Breast epithelium (tissue), 4 donors: ENCODE measurements around the gene CENPP. TPM values are rescaled to one million over a fixed set of nuclear protein-coding genes. Genes with fewer than 3 reads are reported as not detected.

ENCODE experiments used
- DNase-seq, 2 donors: peaks; one replicate each; pipeline ENCODE4 v3.0.0-alpha.2; 2019; ENCODE audit warnings: low spot score in 2 of 2
- H3K27ac ChIP-seq, 2 donors: fragments of 200-600 bp; sonication (generic) in 1 of 2; one replicate each; pipeline ENCODE4 v1.5.1; 2016 to 2019; ENCODE audit warnings: mild to moderate bottlenecking in 1 of 2
- H3K27me3 ChIP-seq, 2 donors: fragments of 200-600 bp; sonication (generic) in 1 of 2; one replicate each; pipeline versions ENCODE4 v1.5.1 to v1.6.0; 2017 to 2019; ENCODE audit warnings: control low read depth in 1 of 2, mild to moderate bottlenecking in 1 of 2
- H3K36me3 ChIP-seq: fragments of 200-600 bp; one replicate; pipeline ENCODE4 v1.5.1; 2019
- H3K4me1 ChIP-seq, 2 donors: fragments of 200-600 bp; sonication (generic); one replicate each; pipeline ENCODE4 v1.5.1; 2016 to 2019; ENCODE audit warnings: control low read depth in 1 of 2
- H3K4me3 ChIP-seq, 3 donors: fragments of 200-600 bp; sonication (generic); 1 replicate in 2 of 3; 2 replicates in 1 of 3; pipeline ENCODE4 v1.5.1; 2016 to 2019; ENCODE audit warnings: mild to moderate bottlenecking in 3 of 3, moderate library complexity in 2 of 3
- H3K9me3 ChIP-seq, 2 donors: fragments of 200-600 bp; sonication (generic) in 1 of 2; one replicate each; pipeline ENCODE4 v1.5.1; 2016 to 2019; ENCODE audit warnings: control low read depth in 1 of 2
- POLR2A ChIP-seq: fragments of 450-650 bp; IDR thresholded peaks from one replicate; pipeline ENCODE4 v1.6.1; 2016; ENCODE audit warnings: antibody characterized with exemption, mild to moderate bottlenecking, moderate library complexity
- POLR2AphosphoS5 ChIP-seq, 3 donors: sonication (generic); formaldehyde crosslinking; IDR thresholded peaks; one replicate each; pipeline ENCODE4 v1.6.1; 2017; ENCODE audit warnings: antibody characterized with exemption in 3 of 3
- intact Hi-C: fragments of 100-400 bp; cut with DNase I; formaldehyde crosslinking; loops from one replicate; pipeline ENCODE4 v1.15.1; 2023; ENCODE audit warnings: low total_unique reads
- total RNA-seq, 3 donors: library from RNA; depleted of rRNA; stranded (reverse); fragments of >200 nt; gene quantifications; one replicate each; pipeline ENCODE4 v1.1.0, GENCODE V29; 2016
- TF ChIP-seq, protein P1 (sequence below), 3 donors: fragments of 450-650 bp; IDR thresholded peaks; one replicate each; pipeline ENCODE4 v1.5.1; 2016 to 2017; ENCODE audit warnings: antibody characterized with exemption in 3 of 3, mild to moderate bottlenecking in 3 of 3, moderate library complexity in 3 of 3

Gene CENPP
- total RNA-seq, 3 donors from 2014 or later: 3.9 to 6.1 (median 4.5) TPM

DNA sequence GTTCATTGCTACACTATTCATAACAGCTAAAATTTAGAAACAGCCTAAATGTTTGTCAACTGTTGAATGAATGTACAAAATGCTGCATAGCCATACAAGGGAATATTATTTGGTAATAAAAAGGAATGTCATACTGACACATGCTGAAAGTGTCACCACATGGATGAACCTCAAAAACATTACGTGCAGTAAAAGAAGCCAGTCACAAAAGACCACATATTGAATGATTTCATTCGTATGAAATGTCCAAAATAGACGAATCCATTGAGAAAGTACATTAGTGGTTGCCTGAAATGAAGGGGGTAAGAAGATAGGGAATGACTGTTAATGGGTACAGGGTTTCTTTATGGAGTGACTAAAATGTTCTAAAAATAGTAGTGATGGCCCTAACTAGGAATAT, 221.6 kb downstream of the CENPP start:
- Histone ChIP-seq H3K27me3 (no peaks in the 10 kb centered on the region), H3K4me3 (no peak overlapping the region), H3K27ac (no peak overlapping the region), H3K36me3 (no peaks in the 10 kb centered on the region), H3K9me3 (no peaks in the 10 kb centered on the region), H3K4me1 (no peaks in the 10 kb centered on the region)
- intact Hi-C loops: no loop called here
- TF ChIP-seq, protein P1, sequence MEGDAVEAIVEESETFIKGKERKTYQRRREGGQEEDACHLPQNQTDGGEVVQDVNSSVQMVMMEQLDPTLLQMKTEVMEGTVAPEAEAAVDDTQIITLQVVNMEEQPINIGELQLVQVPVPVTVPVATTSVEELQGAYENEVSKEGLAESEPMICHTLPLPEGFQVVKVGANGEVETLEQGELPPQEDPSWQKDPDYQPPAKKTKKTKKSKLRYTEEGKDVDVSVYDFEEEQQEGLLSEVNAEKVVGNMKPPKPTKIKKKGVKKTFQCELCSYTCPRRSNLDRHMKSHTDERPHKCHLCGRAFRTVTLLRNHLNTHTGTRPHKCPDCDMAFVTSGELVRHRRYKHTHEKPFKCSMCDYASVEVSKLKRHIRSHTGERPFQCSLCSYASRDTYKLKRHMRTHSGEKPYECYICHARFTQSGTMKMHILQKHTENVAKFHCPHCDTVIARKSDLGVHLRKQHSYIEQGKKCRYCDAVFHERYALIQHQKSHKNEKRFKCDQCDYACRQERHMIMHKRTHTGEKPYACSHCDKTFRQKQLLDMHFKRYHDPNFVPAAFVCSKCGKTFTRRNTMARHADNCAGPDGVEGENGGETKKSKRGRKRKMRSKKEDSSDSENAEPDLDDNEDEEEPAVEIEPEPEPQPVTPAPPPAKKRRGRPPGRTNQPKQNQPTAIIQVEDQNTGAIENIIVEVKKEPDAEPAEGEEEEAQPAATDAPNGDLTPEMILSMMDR (IDR thresholded peaks at IDR 0.05): no peak
- TF ChIP-seq POLR2AphosphoS5 (IDR thresholded peaks at IDR 0.05) (no peak), POLR2A (no peak)
- DNase-seq: no peak

DNA sequence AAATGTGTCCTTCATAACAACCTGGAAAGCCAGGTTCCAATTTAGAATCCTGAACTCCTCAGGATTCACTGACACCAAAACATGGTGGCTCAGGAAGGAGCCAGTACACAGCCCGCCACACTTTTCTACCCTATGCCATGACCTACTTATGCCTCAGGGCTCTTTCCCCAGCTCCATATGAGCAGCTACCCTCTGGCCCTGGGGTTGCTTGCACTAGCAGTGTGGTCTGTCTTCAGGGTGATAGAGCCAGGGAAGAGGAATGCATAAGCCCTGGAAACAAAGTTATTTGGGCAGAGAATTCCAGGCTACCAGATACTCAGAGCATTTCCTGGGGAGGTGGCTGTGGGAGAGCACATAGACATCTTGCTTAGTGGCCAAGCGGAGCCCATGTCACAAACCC, 225.0 kb downstream of the CENPP start:
- Histone ChIP-seq H3K36me3 (no peaks in the 10 kb centered on the region), H3K4me1 (no peaks in the 10 kb centered on the region), H3K27me3 (no peaks in the 10 kb centered on the region), H3K27ac (no peak overlapping the region), H3K9me3 (no peaks in the 10 kb centered on the region), H3K4me3 (no peak overlapping the region)
- DNase-seq: no peak
- intact Hi-C loops: no loop called here
- TF ChIP-seq POLR2A (no peak), POLR2AphosphoS5 (IDR thresholded peaks at IDR 0.05) (no peak)
- TF ChIP-seq, protein P1 (IDR thresholded peaks at IDR 0.05): no peak

DNA sequence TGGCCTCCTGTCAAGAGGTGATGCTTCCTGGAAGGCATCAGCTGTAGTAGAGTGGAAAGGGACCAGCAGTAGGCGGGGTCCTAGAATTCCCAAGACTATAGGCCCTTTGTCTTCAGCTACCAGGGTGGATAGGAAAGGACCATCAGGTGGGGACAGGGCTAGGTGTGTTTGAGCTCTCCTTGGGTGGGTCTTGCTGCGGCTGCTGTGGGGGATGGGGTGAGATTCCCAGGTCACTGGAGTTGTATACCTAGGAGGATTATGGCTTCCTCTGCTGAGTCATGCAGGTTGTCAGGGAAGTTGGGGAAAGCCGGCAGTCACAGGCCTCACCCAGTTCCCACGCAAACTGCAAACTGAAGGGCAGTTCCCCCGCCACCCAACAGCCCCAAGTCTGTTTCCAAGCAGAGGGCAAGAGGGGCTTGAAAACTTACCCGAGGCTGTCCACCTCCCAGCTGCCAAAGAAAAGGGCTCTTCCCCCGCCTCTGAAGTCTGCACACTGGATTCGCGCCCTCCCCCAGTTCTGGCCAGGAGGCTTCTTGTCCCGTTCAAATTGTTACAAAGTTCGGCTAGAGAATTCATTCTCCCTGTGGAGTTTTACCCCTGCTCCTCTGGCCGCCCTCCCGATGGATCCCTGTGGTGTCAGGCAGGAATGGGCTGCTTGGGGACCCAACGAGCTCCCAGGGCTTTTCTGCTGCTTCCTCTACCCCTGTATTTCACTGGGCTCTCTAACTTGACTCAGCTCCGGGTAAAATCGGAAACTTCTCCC, 233.0 kb downstream of the CENPP start:
- TF ChIP-seq POLR2A (no peak), POLR2AphosphoS5 (IDR thresholded peaks at IDR 0.05) (no peak)
- H3K27me3 ChIP-seq: no peaks in the 10 kb centered on the region
- DNase-seq: no peak
- intact Hi-C loops: no loop called here
- H3K36me3 ChIP-seq: no peaks in the 10 kb centered on the region
- H3K27ac ChIP-seq: peak overlapping the region in 1 of 2 donors; percentile 38
- no peaks in the 10 kb centered on the region for H3K9me3 ChIP-seq
- no peak overlapping the region for H3K4me3 ChIP-seq
- H3K4me1 ChIP-seq: no peaks in the 10 kb centered on the region

DNA sequence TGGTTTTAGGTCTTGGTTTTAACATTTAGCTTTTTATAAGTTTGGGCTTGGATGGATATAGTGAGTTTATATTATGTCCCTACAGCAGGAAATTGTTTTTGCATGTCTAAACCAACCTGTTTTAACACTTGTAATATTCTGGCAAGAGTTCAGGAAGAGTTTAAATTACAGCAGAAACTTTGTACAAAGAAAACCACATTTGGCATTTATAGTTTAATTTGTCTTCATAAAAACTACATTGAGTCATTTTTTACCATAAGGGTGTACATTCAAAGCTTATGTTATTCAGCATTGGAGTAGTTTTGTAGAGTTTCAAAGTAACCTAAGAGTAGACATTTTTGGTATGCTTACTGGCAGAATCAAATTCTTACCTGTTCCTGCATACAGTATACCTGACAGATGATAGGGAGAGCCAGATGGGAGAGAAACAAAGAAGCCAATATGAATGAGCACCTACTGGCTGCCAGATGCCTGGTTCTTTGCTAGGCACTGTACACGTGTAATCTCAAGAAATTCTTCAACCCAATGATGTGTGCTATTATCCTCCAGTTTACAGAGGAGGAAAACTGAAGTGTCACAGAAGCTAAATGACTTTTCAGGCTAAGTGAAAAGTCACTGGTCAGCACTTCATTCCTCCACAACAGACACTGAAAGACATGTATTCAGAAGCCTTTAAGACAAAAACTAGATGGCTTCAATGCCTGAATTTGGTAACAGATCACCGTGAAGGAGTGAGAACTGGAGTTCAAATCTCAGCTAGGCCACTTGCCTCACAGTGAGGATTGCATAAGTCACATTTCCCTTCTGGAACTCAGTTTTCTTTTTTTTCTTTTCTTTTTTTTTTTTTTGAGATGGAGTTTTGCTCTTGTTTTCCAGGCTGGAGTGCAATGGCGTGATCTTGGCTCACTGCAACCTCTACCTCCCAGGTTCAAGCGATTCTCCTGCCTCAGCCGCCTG, 235.9 kb downstream of the CENPP start:
- TF ChIP-seq POLR2A: no peak
- intact Hi-C loops: no loop called here
- peak overlapping the region in 1 of 2 donors; percentile 25 for H3K27ac ChIP-seq

DNA sequence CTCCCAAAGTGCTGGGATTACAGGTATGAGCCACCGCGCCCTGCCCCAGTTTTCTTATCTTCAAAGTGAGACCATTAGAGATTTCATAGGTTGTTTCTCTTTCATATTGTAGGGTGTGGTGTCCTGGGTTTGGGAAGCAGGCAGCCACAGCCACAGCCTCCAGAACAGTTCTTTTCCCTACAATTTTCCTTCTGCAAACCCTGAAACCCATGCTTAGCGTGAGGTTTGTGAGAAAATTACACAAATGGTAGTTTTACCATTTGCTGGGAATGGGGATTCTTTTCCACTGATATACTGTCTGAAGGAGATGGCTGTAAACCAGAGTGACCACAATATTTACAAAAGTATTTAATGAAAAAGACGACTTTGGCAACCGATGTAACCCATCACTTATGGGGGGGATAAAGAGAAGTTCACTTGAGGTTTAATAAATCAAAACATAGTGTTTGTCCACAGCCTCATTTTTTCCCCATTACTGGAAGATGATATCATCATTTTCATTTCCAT, 236.8 kb downstream of the CENPP start:
- no peaks in the 10 kb centered on the region for H3K27me3 ChIP-seq
- intact Hi-C loops: no loop called here
- TF ChIP-seq POLR2A (no peak), POLR2AphosphoS5 (IDR thresholded peaks at IDR 0.05) (no peak)
- TF ChIP-seq, protein P1 (IDR thresholded peaks at IDR 0.05): no peak

More for the DNA sequence above, 235.9 kb downstream of the CENPP start:
- no peak for DNase-seq
- no peaks in the 10 kb centered on the region for H3K9me3 ChIP-seq
- no peaks in the 10 kb centered on the region for H3K27me3 ChIP-seq
- H3K4me3 ChIP-seq: no peak overlapping the region
- H3K36me3 ChIP-seq: no peaks in the 10 kb centered on the region
- no peaks in the 10 kb centered on the region for H3K4me1 ChIP-seq

More for the DNA sequence above, 236.8 kb downstream of the CENPP start:
- Histone ChIP-seq H3K9me3 (no peaks in the 10 kb centered on the region), H3K27ac (peak overlapping the region in 1 of 2 donors; percentile 25), H3K36me3 (no peaks in the 10 kb centered on the region), H3K4me1 (no peaks in the 10 kb centered on the region), H3K4me3 (no peak overlapping the region)
- DNase-seq: no peak
